BE2C (cell line): ENCODE data around the gene UPK1B.
"Not testable (repeated sequence)": the region's sequence is repeated elsewhere in the genome, so short reads cannot be mapped to it uniquely, and the experiment has no call there.

Experiments
- DNase-seq: peaks from one replicate; pipeline ENCODE4 v3.0.0-alpha.2; 2020
- H3K27me3 ChIP-seq: fragments of 250-450 bp; sonication (Bioruptor Pico); 2 replicates; pipeline ENCODE4 v1.5.1; 2020; ENCODE audit warnings: mild to moderate bottlenecking
- H3K36me3 ChIP-seq: fragments of 250-450 bp; sonication (Bioruptor Pico); 2 replicates; pipeline ENCODE4 v1.5.1; 2020; ENCODE audit warnings: mild to moderate bottlenecking
- H3K4me1 ChIP-seq: fragments of 250-450 bp; sonication (Bioruptor Pico); 2 replicates; pipeline ENCODE4 v1.5.1; 2020
- H3K4me3 ChIP-seq: 2 replicates; pipeline ENCODE4 v1.5.1; 2011; ENCODE audit warnings: low read depth, low read length
- H3K9me3 ChIP-seq: fragments of 250-450 bp; sonication (Bioruptor Pico); 2 replicates; pipeline ENCODE4 v1.5.1; 2020
- TF ChIP-seq, protein P1 (sequence below): IDR thresholded peaks from 2 replicates; pipeline ENCODE4 v1.5.1; 2012; ENCODE audit warnings: mild to moderate bottlenecking, low read depth, low read length

Gene UPK1B

DNA sequence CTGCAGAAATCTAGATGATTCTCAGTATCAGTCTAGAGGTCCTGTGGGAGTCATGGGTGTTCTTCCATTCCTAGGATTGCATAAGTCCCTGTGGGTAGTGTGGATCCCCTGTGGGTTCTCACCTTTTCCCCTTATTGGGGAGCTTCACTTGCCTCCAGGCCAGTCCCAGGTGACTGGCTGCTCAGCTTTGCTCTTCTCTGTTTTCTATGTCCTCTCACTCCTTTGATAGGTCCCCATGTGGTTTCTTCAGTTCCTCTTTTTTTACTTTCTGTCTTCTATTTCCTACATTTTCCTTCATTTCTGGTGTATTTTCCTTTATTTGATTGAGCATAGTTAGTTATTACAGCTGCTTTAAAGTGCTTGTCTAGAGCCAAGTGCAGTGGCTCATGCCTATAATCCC, 16.5 kb upstream of the UPK1B start:
- H3K4me1 ChIP-seq, result no peaks in the 10 kb centered on the region
- peaks cover 13% of the 10 kb centered on the region for H3K27me3 ChIP-seq
- DNase-seq, result no peak
- no peak overlapping the region for H3K4me3 ChIP-seq
- TF ChIP-seq, protein P1, sequence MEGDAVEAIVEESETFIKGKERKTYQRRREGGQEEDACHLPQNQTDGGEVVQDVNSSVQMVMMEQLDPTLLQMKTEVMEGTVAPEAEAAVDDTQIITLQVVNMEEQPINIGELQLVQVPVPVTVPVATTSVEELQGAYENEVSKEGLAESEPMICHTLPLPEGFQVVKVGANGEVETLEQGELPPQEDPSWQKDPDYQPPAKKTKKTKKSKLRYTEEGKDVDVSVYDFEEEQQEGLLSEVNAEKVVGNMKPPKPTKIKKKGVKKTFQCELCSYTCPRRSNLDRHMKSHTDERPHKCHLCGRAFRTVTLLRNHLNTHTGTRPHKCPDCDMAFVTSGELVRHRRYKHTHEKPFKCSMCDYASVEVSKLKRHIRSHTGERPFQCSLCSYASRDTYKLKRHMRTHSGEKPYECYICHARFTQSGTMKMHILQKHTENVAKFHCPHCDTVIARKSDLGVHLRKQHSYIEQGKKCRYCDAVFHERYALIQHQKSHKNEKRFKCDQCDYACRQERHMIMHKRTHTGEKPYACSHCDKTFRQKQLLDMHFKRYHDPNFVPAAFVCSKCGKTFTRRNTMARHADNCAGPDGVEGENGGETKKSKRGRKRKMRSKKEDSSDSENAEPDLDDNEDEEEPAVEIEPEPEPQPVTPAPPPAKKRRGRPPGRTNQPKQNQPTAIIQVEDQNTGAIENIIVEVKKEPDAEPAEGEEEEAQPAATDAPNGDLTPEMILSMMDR, result no peak
- no peaks in the 10 kb centered on the region for H3K9me3 ChIP-seq
- no peaks in the 10 kb centered on the region for H3K36me3 ChIP-seq

DNA sequence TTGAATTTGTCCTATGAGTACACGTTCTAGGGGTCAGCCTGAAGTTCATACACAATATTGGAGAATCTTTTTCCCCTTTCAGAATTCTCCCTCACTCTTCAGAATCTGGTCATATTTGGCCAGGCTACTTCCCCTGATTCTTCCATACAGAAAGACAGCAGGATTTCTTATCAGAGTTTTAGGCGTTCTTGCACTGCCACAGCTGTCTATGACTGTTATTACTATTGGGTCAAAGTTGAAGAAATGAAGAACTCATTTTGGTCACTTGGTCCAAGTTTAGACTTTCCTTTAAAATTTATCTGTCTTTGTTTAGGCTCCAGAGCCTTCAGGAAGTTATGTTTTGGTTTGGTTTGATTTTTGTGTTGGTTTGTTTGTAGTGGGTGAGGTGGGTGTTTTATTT, 15.4 kb upstream of the UPK1B start:
- H3K36me3 ChIP-seq, result no peaks in the 10 kb centered on the region
- H3K9me3 ChIP-seq, result no peaks in the 10 kb centered on the region
- peaks cover 15% of the 10 kb centered on the region for H3K27me3 ChIP-seq
- TF ChIP-seq, protein P1, result no peak
- DNase-seq, result no peak
- H3K4me3 ChIP-seq, result no peak overlapping the region
- H3K4me1 ChIP-seq, result no peaks in the 10 kb centered on the region

DNA sequence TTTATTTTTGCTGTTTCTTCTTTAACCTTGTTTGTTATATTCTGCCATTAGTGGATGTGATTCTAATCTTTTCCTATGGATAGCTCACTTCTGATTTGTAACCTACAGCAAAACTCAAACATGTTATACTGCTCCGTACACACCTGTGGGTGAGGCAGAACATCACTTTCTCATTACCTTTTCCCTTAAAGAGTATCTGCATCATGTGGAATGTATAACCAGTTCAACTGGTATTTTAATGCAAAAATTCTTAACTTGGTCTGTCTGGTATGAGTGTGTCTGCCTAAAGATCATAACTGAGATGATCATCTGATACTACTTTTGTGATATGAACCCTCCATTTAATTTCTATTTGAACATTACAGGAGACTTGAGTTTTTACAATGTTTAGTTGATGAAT, 13.0 kb upstream of the UPK1B start:
- H3K9me3 ChIP-seq, result no peaks in the 10 kb centered on the region
- DNase-seq, result no peak
- H3K36me3 ChIP-seq, result no peaks in the 10 kb centered on the region
- H3K4me1 ChIP-seq, result no peaks in the 10 kb centered on the region
- TF ChIP-seq, protein P1, result no peak
- peaks cover 14% of the 10 kb centered on the region for H3K27me3 ChIP-seq
- H3K4me3 ChIP-seq, result no peak overlapping the region

DNA sequence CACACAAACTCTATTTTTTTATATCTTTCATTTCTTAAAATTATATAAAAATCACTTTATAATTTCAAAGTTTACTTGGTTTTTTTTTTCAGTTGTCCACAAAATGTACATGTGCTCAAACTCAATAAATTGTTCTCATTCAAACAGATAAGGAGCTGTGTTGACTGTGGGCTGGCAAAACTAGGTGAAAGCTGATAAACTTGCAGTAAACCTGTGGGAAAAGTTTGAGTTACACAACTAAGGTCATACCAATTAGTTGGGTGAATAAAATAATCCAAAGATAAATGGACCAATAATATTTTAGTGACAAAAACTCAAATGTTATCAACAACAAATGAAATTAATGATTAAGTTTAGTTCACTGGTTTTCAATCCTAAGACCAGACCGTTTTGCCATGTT, 12.6 kb upstream of the UPK1B start:
- Histone ChIP-seq H3K4me3 (no peak overlapping the region), H3K27me3 (peaks cover 9% of the 10 kb centered on the region), H3K36me3 (no peaks in the 10 kb centered on the region), H3K4me1 (no peaks in the 10 kb centered on the region), H3K9me3 (no peaks in the 10 kb centered on the region)
- TF ChIP-seq, protein P1, result no peak
- DNase-seq, result no peak

DNA sequence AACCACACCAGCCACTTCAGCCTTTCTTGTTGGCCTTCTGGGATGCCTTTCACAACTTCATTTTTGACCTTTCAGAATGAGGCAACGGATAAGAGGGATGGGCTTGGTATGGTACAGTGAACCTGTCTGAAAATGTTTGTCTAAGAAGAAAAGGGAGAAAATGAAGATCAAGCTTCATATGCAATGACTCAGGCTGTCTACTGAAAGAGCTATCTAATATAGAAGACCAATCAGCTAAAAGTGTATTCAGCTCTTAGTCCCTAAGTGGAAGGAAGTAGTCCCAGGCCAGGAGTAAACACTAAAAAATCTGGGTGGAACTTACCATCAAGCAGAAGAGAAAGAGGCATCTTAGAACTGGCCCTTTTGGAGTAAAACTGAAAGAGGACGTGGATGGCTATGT, 12.2 kb upstream of the UPK1B start:
- Histone ChIP-seq H3K4me3 (no peak overlapping the region), H3K9me3 (no peaks in the 10 kb centered on the region), H3K36me3 (no peaks in the 10 kb centered on the region), H3K4me1 (no peaks in the 10 kb centered on the region), H3K27me3 (peaks cover 9% of the 10 kb centered on the region; the same call in 1 of the 2 replicates)
- TF ChIP-seq, protein P1, result no peak
- no peak for DNase-seq

DNA sequence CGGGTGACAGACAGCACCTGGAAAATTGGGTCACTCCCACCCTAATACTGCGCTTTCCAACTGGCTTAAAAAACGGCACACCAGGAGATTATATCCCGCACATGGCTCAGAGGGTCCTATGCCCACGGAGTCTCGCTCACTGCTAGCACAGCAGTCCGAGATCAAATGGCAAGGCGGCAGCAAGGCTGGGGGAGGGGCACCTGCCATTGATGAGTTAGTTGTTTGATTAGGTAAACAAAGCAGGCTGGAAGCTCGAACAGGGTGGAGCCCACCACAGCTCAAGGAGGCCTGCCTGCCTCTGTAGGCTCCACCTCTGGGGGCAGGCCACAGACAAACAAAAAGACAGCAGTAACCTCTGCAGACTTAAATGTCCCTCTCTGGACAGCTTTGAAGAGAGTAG, 8.7 kb upstream of the UPK1B start:
- not testable (repeated sequence) for H3K4me3 ChIP-seq, H3K36me3 ChIP-seq, H3K4me1 ChIP-seq, H3K27me3 ChIP-seq, H3K9me3 ChIP-seq, DNase-seq

DNA sequence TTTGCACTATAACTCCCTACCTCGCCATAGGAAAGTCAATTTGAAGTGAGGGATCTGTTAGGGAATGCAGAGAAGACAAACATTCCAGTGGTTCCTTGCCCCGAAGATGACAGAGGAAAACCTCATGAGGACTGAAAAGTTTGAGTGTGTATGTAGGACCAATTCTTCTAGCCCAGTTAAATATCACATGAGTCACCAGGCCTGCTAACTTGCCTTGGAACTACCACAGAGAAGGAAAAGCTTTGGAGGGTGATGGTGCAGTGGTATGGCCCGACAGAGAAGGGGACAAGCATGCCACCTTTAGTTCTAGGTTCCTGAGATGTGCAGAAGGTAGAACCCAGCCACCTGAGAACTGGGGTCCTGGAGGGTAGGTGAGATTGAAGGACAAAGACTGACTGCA, 2.6 kb upstream of the UPK1B start:
- Histone ChIP-seq H3K4me1 (no peaks in the 10 kb centered on the region), H3K27me3 (peaks cover 32% of the 10 kb centered on the region), H3K4me3 (no peak overlapping the region), H3K9me3 (no peaks in the 10 kb centered on the region), H3K36me3 (no peaks in the 10 kb centered on the region)
- no peak for DNase-seq
- TF ChIP-seq, protein P1, result no peak
